ENCODE measurements around the gene TTF2.

GRCh38 chr1:117118137-117118536 lies 58.0 kb downstream of the TTF2 start:
- TF ChIP-seq EZH2 (IDR thresholded peaks at IDR 0.05; ENCODE audit: insufficient read depth, poor library complexity, severe bottlenecking) (no peak), EZH2phosphoT487 (IDR thresholded peaks at IDR 0.05; ENCODE audit: insufficient read depth, low read depth) (no peak)

Measured in GM23248 (cell line).